Upper lobe of left lung (tissue), 4 donors: ENCODE data around the gene LAMC2.
A peak's percentile ranks its signal among the peaks of the same experiment; 100 is the strongest.

Experiments
- CTCF ChIP-seq, 6 experiments: fragments of 450-650 bp in 4 of 6; fragments of 200-600 bp in 2 of 6; sonication (generic) in 2 of 6; IDR thresholded peaks; one replicate each; pipeline ENCODE4 v1.5.1; 2016 to 2019; ENCODE audit warnings: antibody characterized with exemption in 6 of 6
- EP300 ChIP-seq, 4 donors: sonication (generic); formaldehyde crosslinking; IDR thresholded peaks; one replicate each; pipeline ENCODE4 v1.5.1; 2017; ENCODE audit warnings: antibody characterized with exemption in 4 of 4, control low read depth in 2 of 4
- POLR2A ChIP-seq, 4 donors: fragments of 450-650 bp; IDR thresholded peaks; one replicate each; pipeline ENCODE4 v1.5.1; 2016 to 2017; ENCODE audit warnings: antibody characterized with exemption in 4 of 4, mild to moderate bottlenecking in 2 of 4
- POLR2AphosphoS5 ChIP-seq, 2 donors: sonication (generic); formaldehyde crosslinking; IDR thresholded peaks; one replicate each; pipeline ENCODE4 v1.5.1; 2017; ENCODE audit warnings: antibody characterized with exemption in 2 of 2

GRCh38 chr1:183243161-183244050 is 57.3 kb downstream of the LAMC2 start:
- no peak for TF ChIP-seq CTCF (IDR thresholded peaks at IDR 0.05)
- no peak for TF ChIP-seq EP300 (IDR thresholded peaks at IDR 0.05)
- no peak for TF ChIP-seq POLR2A (IDR thresholded peaks at IDR 0.05)
- TF ChIP-seq POLR2AphosphoS5 (IDR thresholded peaks at IDR 0.05), result peak; percentile 35 to 51
